GM18498 (cell line): Measurements from ENCODE around the gene GPN2.
"Not testable (repeated sequence)": the region's sequence is repeated elsewhere in the genome, so short reads cannot be mapped to it uniquely, and the experiment has no call there.

Experiments used
- ATAC-seq: cut with Tn5 transposase; IDR thresholded peaks from one replicate; pipeline ENCODE4 v1.9.1; 2021; ENCODE audit warnings: mild to moderate bottlenecking, moderate library complexity; ENCODE audit not compliant: unreplicated experiment

The GPN2 gene

DNA sequence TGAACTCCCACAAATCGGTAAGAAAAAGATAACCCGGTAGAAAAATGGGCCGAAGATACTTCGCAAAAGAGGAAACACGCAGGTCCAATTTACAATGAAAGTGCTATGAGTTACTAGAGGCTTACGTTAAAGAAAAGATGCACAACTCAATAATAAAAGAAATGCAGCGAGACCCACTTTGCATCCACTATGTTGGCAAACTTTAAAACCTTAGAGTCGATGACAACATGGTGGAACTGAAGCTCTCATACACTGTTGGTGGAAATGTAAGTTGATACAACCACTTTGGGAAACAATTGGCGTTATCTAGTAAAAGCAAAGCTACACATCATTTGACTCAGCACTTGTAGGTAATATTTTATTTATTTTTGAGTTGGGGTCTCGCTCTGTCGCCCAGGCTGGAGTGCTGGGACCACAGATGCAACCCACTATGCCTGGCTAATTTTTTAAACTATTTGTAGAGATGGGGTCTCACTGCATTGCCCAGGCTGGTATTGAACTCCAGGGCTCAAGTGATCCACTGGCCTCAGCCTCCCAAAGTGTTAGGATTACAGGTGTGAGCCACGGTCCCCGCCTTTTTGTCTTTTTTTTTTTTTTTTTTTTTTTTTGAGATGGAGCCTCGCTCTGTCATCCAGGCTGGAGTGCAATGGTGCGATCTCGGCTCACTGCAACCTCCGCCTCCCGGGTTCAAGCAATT lies 10.9 kb upstream of the GPN2 start:
- no peak for ATAC-seq

DNA sequence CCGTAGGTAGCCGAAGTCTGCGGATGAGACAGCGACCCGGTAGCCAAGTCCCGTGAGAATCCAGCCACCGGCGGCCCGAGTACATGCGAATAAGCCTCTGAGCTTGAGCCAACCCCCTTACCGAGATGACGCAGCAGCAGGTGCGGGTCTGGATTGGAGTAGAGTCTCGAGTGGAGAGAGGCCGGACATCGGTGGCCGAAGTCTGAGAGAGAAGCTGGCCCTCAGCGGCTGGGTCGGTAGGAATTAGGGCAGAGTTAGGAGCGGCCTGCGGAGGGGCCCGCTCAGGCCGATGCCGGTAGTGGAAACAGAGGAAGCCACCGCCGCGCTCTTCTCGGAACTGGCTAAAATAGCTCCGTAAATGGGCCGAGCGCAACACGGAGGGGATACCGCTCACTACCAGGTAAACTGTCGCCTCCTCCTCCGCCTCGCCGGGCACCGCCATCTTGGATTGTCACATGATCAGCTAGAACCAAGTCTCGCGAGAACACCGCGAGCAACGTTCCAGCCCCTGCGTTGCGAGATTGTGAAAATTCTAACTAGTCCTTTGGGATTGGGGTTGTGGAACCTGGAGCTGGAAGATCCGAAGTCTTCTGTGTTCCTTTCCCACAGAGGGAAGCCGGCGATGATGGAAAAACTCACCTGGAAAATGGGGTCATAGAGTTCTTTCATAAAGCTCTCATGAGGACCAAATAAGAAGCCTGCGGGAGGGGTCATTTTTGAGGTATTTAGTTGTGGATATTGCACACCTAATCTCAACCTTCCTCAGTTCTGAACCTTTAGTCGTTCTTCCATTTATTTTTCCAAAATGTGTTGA lies 10.1 kb upstream of the GPN2 start, which contains the start of gene GPATCH3:
TSS of gene GPATCH3 (minus strand) at position 467 of the 814 bp plus-strand sequence. CDS start at position 442, 25 bp downstream.
- peak; percentile 88 for ATAC-seq

DNA sequence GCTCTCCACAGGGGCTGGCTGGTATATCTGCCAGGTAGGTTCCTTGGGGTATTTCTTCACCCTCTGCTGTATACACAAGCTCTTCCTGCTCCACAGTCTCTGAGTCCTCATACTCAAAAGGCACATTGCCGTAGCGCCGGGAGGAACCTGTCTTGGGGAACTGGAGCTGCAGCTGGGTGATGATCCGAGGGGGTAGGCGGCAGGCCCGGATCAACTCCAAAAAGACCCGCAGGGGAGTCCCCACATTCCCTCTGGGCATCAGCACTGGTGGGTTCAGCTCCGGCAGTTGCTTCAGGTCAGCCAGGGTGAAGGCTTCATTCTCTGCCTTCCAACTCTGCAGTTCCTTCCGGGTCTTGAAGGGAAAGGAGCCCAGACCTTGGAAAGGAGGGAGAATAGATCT lies 7.3 kb upstream of the GPN2 start:
- no peak for ATAC-seq

DNA sequence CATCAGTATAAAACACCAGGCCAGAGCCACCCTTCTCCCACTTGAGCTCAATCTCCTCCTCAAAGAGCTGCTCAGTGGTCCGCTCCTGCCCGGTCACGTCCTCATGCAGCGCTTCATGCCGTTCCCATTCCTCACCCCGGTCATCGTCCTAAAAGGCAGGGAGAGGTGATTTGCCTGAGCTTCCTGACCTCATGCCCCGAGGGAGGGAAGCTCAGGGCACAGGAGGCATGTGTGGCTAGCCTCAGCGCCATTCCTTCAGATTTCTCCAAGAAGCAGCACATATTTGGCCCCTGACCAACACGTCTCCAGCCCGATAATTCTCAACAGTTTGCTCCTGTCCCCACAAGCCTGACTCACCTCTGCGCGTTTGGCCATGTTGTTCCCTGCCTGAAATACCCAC lies 4.2 kb upstream of the GPN2 start:
- ATAC-seq, result no peak

DNA sequence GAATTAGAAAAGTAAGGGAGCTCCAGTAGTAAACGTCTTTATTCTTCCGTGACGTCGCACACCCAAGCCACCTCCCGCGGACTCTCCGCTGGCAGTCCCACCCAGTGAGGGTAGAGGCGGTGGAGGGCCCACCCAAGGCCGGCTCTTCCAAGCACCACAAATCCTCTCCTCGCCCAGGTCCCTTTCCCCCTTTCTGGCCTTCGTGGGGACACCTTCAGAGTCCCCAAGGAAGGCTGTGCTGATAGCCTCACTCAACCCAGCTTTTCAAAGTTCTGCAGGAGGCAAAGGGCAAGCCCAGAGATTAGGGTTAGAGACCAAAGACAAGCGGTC lies 349 bp upstream of the GPN2 start:
- peak; percentile 36 for ATAC-seq

DNA sequence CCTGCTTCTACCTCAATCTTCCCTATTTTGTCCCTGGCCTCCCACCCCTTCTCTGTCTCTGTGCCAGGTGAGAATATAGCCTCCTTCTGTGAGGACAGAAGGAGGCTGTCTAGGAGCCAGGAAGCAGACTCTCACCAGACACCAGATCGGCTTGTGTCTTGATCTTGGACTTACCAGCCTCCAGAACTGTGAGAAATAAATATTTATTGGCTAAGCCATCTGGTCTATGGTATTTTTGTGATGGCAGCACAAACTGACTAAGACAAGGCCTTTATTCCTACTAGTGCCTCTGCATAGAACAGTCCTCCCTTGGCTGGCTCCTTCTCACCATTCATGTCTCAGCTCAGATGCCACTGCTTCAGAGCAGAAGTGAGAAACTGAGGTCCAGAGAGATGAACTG lies 1.9 kb downstream of the GPN2 start:
- no peak for ATAC-seq

DNA sequence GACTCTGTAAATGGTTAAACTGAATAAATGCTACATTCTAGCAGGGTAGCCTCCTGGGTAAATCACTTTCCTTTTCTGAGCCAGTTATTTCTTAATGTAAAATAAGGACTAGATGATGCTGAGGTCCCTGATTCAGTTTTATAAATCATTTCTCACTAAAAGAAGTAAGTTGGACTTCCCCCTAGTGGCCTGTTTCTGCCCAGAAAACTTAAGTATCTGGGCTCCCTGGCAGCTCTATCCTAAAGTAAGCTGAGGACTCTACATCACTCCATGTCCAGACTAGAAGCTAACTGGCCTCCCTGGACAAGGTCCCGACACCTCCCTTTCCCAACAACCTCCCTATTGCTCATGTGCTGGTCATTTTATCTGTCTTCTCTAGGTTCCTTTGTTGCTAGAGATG lies 3.0 kb downstream of the GPN2 start:
- no peak for ATAC-seq

DNA sequence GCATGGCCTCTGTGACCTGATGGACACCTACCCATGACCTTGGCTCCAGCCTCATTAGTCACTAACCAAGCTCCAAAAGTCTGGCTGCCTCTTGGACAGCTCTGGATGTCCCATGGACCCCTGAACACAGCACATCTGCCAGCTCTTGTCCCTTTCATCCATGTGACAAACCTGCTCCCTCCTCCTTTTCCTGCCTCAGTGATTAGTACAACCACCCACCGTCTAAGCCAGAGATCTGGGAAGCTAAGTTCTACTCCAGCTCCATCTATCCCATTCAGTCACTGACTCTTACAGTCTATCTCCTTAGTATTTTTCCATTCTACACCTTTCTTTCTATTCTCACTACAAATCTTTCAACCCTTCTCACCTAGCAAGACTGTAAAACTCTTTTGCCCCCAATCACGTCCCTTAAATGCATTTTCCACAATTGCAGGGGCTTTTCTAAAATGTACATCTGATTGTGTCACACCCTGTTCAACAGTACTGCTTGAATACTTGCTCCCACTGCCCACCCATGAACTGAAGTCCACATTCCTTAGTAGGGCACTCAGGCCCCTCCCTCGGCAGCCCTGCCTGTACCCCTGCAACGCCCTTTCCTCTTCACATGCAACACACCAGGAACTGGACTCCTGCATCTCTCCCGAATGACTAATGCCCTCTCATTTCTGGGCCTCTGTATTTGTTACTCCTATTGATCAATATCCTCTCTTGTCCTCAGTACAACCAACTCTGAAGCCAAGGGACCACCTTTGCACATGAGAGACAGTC lies 7.2 kb downstream of the GPN2 start:
- ATAC-seq, result no peak

DNA sequence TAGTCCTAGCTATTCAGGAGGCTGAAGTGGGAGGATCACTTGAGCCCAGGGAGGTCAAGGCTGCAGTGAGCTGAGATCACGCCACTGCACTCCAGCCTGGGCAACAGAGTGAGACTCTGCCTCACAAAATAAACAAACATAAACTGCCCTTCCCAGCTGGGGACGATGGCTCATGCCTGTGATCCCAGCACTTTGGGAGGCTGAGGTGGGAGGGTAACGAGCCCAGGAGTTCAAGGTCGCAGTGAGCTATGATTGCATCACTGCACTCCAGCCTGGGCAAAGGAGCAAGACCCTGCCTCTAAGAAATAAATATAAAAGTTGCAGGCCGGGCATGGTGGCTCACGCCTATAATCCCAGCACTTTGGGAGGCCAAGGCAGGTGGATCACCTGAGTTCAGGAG lies 8.5 kb downstream of the GPN2 start:
- not testable (repeated sequence) for ATAC-seq

DNA sequence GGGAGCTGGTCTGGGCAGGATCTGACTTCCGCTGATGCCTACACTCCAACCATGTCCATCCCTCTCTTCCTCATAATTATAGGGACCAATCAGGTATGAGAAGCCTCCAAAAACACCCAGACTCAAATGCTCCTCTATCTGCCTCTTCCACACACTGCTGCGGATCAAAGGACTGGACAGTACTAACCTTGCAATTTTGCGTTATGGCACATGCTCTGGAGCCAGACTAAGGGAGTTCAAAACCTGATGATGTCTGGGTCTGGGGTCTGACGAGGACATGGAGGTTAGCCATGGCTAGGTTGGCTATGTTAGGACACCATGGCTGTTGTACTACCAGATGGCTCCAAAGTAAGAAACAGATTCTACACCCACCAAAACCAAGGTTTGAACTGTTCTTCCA lies 10.3 kb downstream of the GPN2 start:
- no peak for ATAC-seq

DNA sequence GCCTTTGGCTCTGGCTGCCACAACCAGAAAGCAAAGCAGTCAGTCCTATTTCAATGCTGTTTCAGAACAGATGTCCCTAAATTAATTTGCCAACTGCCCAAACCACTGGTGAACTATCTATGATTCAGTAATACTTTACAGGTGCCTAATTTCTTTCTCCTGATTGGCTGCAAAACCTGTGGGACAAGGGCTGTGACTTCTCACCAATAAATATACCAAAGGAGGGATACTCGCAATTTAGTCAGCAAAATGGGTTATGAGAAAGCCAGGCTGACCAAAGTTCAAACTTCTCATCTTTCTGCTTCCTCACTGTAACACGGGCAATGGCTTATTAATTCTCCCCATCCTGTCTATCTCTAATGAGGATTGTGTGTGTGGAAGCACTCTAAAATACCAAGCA lies 12.8 kb downstream of the GPN2 start:
- ATAC-seq, result no peak

DNA sequence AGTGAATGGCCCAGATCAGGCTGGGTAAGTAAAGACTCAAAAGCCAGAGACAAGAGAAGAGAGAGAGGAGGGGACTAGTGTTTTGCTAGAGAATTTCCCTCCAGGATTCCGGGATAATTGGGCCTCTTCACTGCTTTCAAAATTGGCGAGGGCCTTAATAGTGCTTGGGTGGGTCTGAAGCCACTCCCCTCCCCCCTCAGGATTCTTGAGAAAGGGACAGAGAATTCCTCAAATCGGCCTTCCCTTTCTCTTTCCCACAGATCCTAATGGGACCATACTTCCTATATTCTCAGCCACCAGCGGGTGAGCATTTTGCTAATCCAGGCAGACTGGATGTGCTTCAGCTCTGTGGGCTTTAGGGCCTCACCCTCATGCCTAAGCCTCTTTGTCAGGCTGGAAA lies 15.2 kb downstream of the GPN2 start:
- ATAC-seq, result no peak

DNA sequence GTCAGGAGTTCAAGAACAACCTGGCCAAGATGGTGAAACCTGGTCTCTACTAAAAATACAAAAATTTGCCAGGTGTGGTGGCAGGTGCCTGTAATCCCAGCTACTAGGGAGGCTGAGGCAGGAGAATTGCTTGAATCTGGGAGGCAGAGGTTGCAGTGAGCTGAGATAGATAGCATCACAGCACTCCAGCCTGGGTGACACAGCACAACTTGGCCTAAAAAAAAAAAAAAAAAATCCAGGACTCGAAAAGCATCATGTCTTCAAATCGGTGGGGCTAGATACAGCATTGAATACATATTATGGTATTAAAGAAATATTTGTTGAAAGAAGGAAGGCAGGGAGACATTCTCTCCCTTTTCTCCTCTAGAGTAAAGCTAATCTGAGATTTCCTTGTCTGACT lies 17.0 kb downstream of the GPN2 start:
- ATAC-seq, result not testable (repeated sequence)

DNA sequence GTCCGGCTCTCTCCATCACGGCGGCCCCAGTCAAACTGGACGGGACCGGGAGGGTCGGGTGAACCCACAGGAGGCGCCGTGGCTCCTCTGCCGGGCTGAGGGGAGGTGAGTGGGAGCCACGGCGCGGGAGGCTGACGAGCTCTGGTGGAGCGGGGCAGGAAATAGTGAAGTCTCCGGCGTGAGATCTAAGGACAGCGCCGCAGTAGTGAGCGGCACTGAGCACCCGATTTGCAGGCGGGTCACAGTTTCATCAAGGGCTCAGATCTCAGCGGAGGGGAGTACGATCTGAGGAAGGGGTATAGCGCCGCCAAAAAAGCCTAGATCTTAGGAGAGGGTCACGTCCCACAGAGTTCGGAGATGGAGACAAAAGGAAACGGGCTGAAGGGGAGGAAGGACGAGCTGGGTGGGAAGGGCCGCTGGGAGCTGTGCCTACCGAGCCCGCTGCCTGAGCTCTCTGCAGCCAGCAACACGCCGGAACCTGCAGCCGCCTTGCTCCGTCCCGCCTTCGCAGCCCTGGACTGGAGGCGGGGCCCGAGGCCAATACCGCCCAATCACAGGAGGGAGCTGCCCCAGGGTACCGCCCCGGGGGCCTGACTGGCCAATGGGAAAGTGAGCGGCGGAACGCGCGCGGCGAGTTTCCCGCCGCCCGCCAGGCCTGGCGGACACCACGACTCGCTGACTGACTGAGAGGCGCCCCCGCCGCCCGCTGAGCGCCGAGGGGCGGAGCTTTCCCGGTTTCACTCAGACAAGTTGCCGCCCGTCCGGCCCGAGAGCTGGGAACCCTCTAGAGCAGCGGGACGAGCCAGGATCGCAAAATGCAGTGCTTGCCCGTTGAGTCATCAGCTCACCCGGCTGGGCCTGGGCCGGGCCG lies 25.2 kb downstream of the GPN2 start:
- ATAC-seq, result peak; percentile 95

DNA sequence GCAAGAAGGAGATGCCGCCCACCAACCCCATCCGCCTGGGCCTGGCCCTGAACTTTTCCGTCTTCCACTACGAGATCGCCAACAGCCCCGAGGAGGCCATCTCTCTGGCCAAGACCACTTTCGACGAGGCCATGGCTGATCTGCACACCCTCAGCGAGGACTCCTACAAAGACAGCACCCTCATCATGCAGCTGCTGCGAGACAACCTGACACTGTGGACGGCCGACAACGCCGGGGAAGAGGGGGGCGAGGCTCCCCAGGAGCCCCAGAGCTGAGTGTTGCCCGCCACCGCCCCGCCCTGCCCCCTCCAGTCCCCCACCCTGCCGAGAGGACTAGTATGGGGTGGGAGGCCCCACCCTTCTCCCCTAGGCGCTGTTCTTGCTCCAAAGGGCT lies 26.4 kb downstream of the GPN2 start:
- no peak for ATAC-seq

DNA sequence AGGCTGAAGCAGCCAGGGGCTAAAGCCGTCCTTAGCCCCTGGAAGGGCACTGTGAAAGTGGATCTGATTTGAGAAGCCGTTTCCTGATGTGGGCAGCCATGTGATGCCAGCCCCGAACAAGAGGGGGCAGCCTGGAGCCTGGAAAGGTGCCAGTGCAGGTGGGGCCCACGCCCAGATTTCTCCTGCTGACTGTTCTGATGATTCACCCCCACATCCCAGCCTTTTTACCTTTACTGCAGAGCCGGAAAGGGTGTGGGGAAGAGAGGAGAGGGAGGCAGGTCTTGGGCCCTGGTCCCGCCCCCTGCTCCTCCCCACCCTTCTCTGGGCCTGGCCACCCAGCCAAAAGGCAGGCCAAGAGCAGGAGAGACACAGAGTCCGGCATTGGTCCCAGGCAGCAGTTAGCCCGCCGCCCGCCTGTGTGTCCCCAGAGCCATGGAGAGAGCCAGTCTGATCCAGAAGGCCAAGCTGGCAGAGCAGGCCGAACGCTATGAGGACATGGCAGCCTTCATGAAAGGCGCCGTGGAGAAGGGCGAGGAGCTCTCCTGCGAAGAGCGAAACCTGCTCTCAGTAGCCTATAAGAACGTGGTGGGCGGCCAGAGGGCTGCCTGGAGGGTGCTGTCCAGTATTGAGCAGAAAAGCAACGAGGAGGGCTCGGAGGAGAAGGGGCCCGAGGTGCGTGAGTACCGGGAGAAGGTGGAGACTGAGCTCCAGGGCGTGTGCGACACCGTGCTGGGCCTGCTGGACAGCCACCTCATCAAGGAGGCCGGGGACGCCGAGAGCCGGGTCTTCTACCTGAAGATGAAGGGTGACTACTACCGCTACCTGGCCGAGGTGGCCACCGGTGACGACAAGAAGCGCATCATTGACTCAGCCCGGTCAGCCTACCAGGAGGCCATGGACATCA lies 27.1 kb downstream of the GPN2 start, which contains the start of gene SFN:
TSS of gene SFN (plus strand) at position 369 of the 904 bp plus-strand sequence. CDS start at position 433, 64 bp downstream.
- no peak for ATAC-seq

DNA sequence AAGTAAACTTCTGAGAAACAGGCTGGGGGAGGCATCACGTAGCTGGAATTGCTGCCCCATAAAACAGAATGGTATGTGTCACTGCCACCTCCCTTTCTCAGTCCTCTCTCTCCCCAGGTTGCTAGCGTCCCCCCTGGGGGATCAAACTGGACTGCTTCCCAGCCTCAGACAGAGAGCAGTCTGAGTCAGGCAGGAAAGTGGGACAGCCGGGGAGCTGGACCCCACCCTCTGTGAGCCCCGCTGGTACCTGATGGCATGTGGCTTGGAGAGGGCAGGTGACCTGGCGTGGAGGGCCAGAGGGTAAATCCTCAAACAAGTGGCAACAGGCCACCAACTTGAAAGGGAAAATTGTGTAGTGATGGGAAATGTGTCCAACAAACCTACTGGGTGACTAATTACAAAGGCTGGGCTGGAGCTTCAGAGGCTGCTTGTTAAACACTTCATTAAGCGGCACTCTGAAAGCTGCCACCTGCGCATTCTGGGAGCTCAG lies 28.1 kb downstream of the GPN2 start:
- no peak for ATAC-seq

DNA sequence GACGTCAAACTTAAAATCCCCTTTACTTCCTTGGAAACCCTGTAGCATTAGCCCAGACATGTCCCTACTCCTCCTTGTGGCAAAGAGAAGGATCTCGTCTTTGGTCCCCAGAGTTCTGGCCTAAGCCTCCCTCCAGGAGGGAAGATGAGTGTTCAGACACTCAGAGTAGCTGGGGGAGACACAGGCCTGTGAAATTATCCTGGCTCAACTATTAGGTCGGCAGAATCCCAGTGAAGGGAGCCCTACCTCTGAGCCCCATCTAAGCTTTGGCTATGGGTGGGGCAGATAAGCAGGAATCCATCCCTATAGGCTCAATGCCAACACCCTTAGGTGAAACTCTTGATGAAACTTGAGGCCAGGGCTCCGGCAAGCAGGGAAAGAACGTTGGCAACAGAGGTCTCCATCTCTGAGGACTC lies 28.8 kb downstream of the GPN2 start:
- ATAC-seq, result no peak

DNA sequence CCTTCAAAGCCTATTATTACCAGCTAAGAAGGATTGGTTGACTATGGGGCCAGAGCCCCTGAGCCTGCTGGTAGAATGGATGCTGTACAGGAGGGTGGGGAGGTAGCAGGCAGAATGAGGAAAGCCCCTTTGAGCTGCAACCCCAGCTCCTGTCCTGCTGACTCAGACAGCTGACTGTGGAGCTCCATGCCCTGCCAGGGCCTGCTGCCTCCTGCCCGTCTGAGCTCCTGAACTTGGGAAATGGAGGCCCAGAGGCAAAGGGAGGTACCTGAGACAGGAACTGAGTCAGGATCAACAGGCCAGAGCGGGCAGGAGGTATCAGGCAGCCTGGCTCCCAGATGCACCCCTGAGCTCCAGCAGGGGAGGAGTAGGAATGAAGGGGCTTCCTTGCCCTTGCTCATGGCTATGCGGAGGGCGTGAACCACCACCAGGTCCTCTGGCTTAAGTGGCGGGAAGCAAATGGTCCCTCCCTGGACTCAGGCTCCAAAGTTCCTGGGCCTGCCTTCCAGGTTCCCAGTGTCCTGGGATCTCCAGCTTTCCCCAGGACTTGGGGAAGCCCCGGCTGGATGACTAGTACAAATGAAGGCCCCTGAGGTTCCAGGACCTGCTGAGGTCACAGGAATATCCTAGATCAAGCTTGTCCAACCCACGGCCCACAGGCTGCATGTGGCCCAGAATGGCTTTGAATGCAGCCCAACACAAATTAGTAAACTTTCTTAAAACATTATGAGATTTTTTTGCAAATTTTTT lies 31.0 kb downstream of the GPN2 start:
- no peak for ATAC-seq
